ENCODE measurements around the gene ZNF451.

ZNF451 gene

DNA sequence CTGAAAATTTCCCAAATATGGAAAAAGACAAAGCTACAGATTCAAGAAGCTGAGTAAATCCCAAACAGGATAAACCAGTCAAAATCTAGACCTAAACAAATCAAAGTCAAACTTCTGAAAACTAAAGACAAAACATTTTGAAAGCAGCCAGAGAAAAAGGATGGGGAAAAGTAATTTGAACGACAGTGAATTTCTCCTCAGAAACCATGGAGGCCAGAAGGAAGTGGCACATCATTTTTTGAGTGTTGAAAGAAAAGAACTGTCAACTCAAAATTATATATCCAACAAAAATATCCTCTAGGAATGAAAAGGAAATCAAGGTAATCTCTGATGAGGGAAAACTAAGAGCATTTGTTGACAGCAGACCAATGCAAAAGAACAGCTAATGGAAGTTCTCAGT is 125.3 kb downstream of the ZNF451 start:
- peaks cover 3% of the 10 kb centered on the region; the same call in 1 of the 2 replicates for H3K9me3 ChIP-seq (ENCODE audit: insufficient read depth, low read depth, low read length)
- H3K27me3 ChIP-seq (ENCODE audit: insufficient read depth, low read length), result no peaks in the 10 kb centered on the region
- H3K27ac ChIP-seq (ENCODE audit: low read length), result no peak overlapping the region
- no peak overlapping the region for H3K9ac ChIP-seq (ENCODE audit: low read depth, low read length)
- no peaks in the 10 kb centered on the region for H3K36me3 ChIP-seq (ENCODE audit: insufficient read depth, low read depth, low read length)
- no peak overlapping the region for H3K4me3 ChIP-seq (ENCODE audit: low read length)
- H3K4me1 ChIP-seq (ENCODE audit: insufficient read depth, low read length), result no peaks in the 10 kb centered on the region

DNA sequence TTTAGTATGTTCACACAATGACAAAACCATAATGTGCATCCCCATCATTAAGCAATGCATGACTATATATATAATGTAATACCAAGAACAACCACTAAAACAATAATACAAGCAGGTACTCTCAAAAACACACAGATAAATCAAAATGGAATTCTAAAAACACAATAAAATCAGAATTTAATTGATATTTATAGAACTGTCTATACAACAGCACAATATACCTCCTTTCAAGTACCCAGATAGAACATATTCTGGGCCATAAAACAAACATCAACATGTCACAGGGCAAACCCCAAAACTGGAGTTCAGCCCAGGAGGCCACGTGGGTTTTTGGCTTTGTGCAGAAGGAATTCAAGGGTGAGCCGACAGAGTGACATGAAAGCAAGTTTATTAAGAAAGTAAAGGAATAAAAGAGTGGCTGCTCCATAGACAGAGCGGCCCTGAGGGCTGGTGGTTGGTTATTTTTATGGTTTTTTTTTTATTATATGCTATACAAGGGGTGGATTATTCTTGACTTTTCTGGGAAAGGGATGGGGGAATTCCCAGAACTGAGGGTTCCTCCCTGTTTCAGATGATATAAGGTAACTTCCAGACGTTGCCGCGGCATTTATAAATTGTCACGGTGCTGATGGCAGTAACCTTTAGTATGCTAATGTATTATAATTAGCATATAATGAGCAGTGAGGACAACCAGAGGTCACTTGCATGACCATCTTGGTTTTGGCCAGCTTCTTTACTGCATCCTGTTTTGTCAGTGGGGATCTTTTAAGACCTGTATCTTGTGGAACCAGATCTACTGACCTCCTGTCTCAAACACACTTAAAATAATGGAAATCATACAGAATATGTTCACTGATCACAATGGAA is 126.5 kb downstream of the ZNF451 start:
- Histone ChIP-seq H3K9ac (ENCODE audit: low read depth, low read length) (no peak overlapping the region), H3K27me3 (ENCODE audit: insufficient read depth, low read length) (no peaks in the 10 kb centered on the region), H3K36me3 (ENCODE audit: insufficient read depth, low read depth, low read length) (no peaks in the 10 kb centered on the region), H3K4me3 (ENCODE audit: low read length) (no peak overlapping the region), H3K4me1 (ENCODE audit: insufficient read depth, low read length) (no peaks in the 10 kb centered on the region), H3K27ac (ENCODE audit: low read length) (no peak overlapping the region), H3K9me3 (ENCODE audit: insufficient read depth, low read depth, low read length) (peaks cover 3% of the 10 kb centered on the region; the same call in 1 of the 2 replicates)

DNA sequence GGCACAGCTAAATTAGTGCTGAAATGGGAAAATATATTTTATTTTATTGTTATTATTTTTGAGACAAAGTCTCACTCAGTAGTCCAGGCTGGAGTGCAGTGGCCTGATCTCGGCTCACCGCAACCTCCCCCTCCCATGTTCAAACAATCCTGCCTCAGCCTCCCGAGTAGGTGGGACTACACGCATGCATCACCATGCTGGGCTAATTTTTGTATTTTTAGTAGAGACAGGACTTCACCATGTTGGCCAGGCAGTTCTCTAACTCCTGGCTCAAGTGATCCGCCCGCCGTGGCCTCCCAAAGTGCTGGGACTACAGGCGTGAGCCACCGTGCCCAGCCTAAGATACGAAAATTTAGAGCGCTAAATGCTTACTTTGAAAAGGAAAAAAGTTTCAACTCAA is 127.3 kb downstream of the ZNF451 start:
- Histone ChIP-seq H3K9me3 (ENCODE audit: insufficient read depth, low read depth, low read length) (peaks cover 3% of the 10 kb centered on the region; the same call in 1 of the 2 replicates), H3K27ac (ENCODE audit: low read length) (no peak overlapping the region), H3K27me3 (ENCODE audit: insufficient read depth, low read length) (no peaks in the 10 kb centered on the region), H3K4me1 (ENCODE audit: insufficient read depth, low read length) (no peaks in the 10 kb centered on the region), H3K36me3 (ENCODE audit: insufficient read depth, low read depth, low read length) (no peaks in the 10 kb centered on the region), H3K9ac (ENCODE audit: low read depth, low read length) (no peak overlapping the region), H3K4me3 (ENCODE audit: low read length) (no peak overlapping the region)
